Endothelial cell of umbilical vein (primary cell): Measurements from ENCODE around the gene C1orf174. TPM values are rescaled to one million over a fixed set of nuclear protein-coding genes. Genes with fewer than 3 reads are reported as not detected.

ENCODE experiments used
- BruUV-seq: library from RNA; stranded (reverse); fragments of 400-500 nt; replicated peaks from 2 replicates; lab custom pipeline; 2021; lab: Mats Ljungman, UMichigan
- CTCF ChIA-PET: fragments of 300-600, 350-600 bp; sonication (Branson Sonifier 250); formaldehyde crosslinking; loops from one replicate; lab custom pipeline; 2021; ENCODE audit warnings: antibody characterized with exemption, inconsistent platforms; lab: Charles Lee
- POLR2A ChIA-PET: fragments of 300-600, 350-600 bp; sonication (Branson Sonifier 250); formaldehyde crosslinking; loops from one replicate; lab custom pipeline; 2021; ENCODE audit warnings: antibody characterized with exemption, inconsistent platforms; lab: Charles Lee
- DNase-seq: peaks from one replicate; pipeline ENCODE4 v3.0.0-alpha.2; 2011; ENCODE audit warnings: low read depth, low spot score
- FAIRE-seq: peaks from 2 replicates; lab custom pipeline; 2011; peaks lifted over from hg19 to GRCh38; lab: Jason Lieb, UNC
- H2AFZ ChIP-seq: 2 replicates; pipeline ENCODE4 v1.6.0; 2012; ENCODE audit warnings: low read depth, low read length, control low read depth, inconsistent platforms
- H3K27ac ChIP-seq: 2 replicates; pipeline ENCODE4 v1.5.1; 2011; ENCODE audit warnings: low read depth, mild to moderate bottlenecking, control low read depth, low read length, moderate library complexity; ENCODE audit not compliant: insufficient read depth
- H3K27me3 ChIP-seq, 2 experiments: 2 replicates each; pipeline versions ENCODE4 v1.6.0 to v1.6.1; 2011; ENCODE audit warnings: low read length in 2 of 2, mixed read lengths in 1 of 2; ENCODE audit not compliant: control insufficient read depth in 2 of 2, insufficient read depth in 2 of 2
- H3K36me3 ChIP-seq, 2 experiments: 2 replicates in 1 of 2; 3 replicates in 1 of 2; pipeline ENCODE4 v1.5.1; 2011; ENCODE audit warnings: low read length in 2 of 2, mild to moderate bottlenecking in 1 of 2, moderate library complexity in 1 of 2; ENCODE audit not compliant: control insufficient read depth in 2 of 2, insufficient read depth in 2 of 2; ENCODE audit errors: extremely low read depth in 1 of 2
- H3K4me1 ChIP-seq: 3 replicates; pipeline ENCODE4 v1.5.1; 2011; ENCODE audit warnings: mild to moderate bottlenecking, low read length; ENCODE audit not compliant: control insufficient read depth, insufficient read depth; ENCODE audit errors: extremely low read depth
- H3K4me2 ChIP-seq: 2 replicates; pipeline ENCODE4 v1.6.1; 2011; ENCODE audit warnings: low read length, control low read depth, mixed read lengths; ENCODE audit not compliant: insufficient read depth
- H3K4me3 ChIP-seq, 3 experiments: fragments of 200-600 bp in 1 of 3; sonication (generic), shearing (Covaris generic) in 1 of 3; replicated peaks in 1 of 3; 2 replicates each; pipeline ENCODE4 v1.5.1; 2011 to 2016; ENCODE audit warnings: control low read depth in 3 of 3, low read length in 3 of 3, mild to moderate bottlenecking in 2 of 3, inconsistent platforms in 1 of 3, low read depth in 1 of 3, moderate library complexity in 1 of 3; ENCODE audit not compliant: insufficient read depth in 1 of 3
- H3K79me2 ChIP-seq: 2 replicates; pipeline ENCODE4 v1.6.0; 2012; ENCODE audit warnings: low read length, inconsistent platforms; ENCODE audit not compliant: control insufficient read depth, insufficient read depth
- H3K9ac ChIP-seq: replicated peaks from 2 replicates; pipeline ENCODE3; 2011; ENCODE audit warnings: low read length, control low read depth; ENCODE audit not compliant: insufficient read depth; ENCODE audit errors: extremely low read depth
- H3K9me1 ChIP-seq: replicated peaks from 3 replicates; pipeline ENCODE4 v1.6.0; 2011; ENCODE audit warnings: mild to moderate bottlenecking, low read length; ENCODE audit not compliant: control insufficient read depth, insufficient read depth; ENCODE audit errors: extremely low read depth
- H3K9me3 ChIP-seq: replicated peaks from 2 replicates; pipeline ENCODE4 v1.5.1; 2012; ENCODE audit warnings: low read length, inconsistent platforms; ENCODE audit not compliant: control insufficient read depth, insufficient read depth
- H4K20me1 ChIP-seq: replicated peaks from 2 replicates; pipeline ENCODE3; 2011; ENCODE audit warnings: mild to moderate bottlenecking, low read length; ENCODE audit not compliant: control insufficient read depth, insufficient read depth; ENCODE audit errors: extremely low read depth
- CTCF ChIP-seq, 2 donors: IDR thresholded peaks; 1 replicate in 1 of 2; 2 replicates in 1 of 2; pipeline ENCODE4 v1.5.1; 2011; ENCODE audit warnings: low read length in 2 of 2, mild to moderate bottlenecking in 2 of 2, moderate library complexity in 2 of 2, control low read depth in 1 of 2, inconsistent platforms in 1 of 2, low read depth in 1 of 2; ENCODE audit not compliant: insufficient read depth in 1 of 2; ENCODE audit errors: extremely low read depth in 1 of 2
- EZH2 ChIP-seq: IDR thresholded peaks from 2 replicates; pipeline ENCODE4 v1.6.1; 2012; ENCODE audit warnings: borderline replicate concordance, low read depth, mild to moderate bottlenecking, moderate library complexity, low read length, inconsistent platforms; ENCODE audit not compliant: severe bottlenecking
- FOS ChIP-seq: IDR thresholded peaks from 2 replicates; pipeline ENCODE4 v1.6.1; 2011; ENCODE audit warnings: mild to moderate bottlenecking, low read length, moderate library complexity, borderline replicate concordance; ENCODE audit not compliant: insufficient read depth
- GATA2 ChIP-seq: IDR thresholded peaks from 2 replicates; pipeline ENCODE4 v1.7.0; 2011; ENCODE audit warnings: low read depth, mild to moderate bottlenecking, moderate library complexity, mixed read lengths, low read length; ENCODE audit not compliant: insufficient read length, insufficient read depth
- JUN ChIP-seq: IDR thresholded peaks from 2 replicates; pipeline ENCODE4 v1.6.1; 2011; ENCODE audit warnings: borderline replicate concordance, low read depth; ENCODE audit not compliant: insufficient read length, insufficient read depth
- MAX ChIP-seq: IDR thresholded peaks from 2 replicates; pipeline ENCODE4 v1.6.1; 2011; ENCODE audit not compliant: insufficient read depth, insufficient read length
- MYC ChIP-seq: IDR thresholded peaks from one replicate; pipeline ENCODE4 v1.6.1; 2011; ENCODE audit warnings: mild to moderate bottlenecking, low read depth, low read length
- POLR2A ChIP-seq: IDR thresholded peaks from 2 replicates; pipeline ENCODE4 v1.6.1; 2012; ENCODE audit warnings: low read depth, mild to moderate bottlenecking, control low read depth, low read length
- POLR2AphosphoS5 ChIP-seq: IDR thresholded peaks from 2 replicates; pipeline ENCODE4 v1.6.1; 2012; ENCODE audit warnings: low read depth, mild to moderate bottlenecking, control low read depth, low read length, moderate library complexity; ENCODE audit not compliant: insufficient read depth
- dilution Hi-C: fragments of 300-500 bp; cut with MboI; formaldehyde crosslinking; loops from one replicate; pipeline ENCODE4 v1.15.0; 2019; ENCODE audit warnings: low sequenced_read_pairs; ENCODE audit not compliant: extremely low pct_ligation_motif_present
- intact Hi-C: fragments of 100-400 bp; cut with micrococcal nuclease; formaldehyde crosslinking; loops from one replicate; pipeline ENCODE4 v1.10.0; 2022
- polyA plus RNA-seq, 4 experiments: library from polyadenylated mRNA; depleted of rRNA in 3 of 4; stranded (reverse) in 3 of 4; unstranded in 1 of 4; fragments of >200 nt; gene quantifications; 2 replicates each; pipeline versions ENCODE4 v1.2.1 to v1.2.3, GENCODE V29; 2011 to 2012; ENCODE audit warnings: missing spikeins in 1 of 4
- total RNA-seq: library from RNA; stranded (reverse); gene quantifications from 2 replicates; pipeline ENCODE4 v1.2.3, GENCODE V29; 2021

C1orf174 gene
- total and polyA plus RNA-seq, 2 donors (not counting 3 experiments of a cell fraction or from before 2014, with no cell fraction given), result 28.0 to 31.7 TPM

- FAIRE-seq (no peak), DNase-seq (no peak)
- H3K4me1 ChIP-seq, result no peaks in the 10 kb centered on the region
- H3K4me2 ChIP-seq, result no peak overlapping the region
- no peaks in the 10 kb centered on the region for H3K79me2 ChIP-seq
- H3K27ac ChIP-seq, result no peak overlapping the region
- no peaks in the 10 kb centered on the region for H3K9me1 ChIP-seq
- H3K27me3 ChIP-seq, result no peaks in the 10 kb centered on the region
- dilution Hi-C loops, result no loop called here
- no peaks in the 10 kb centered on the region for H3K9me3 ChIP-seq
- no peak overlapping the region for H3K9ac ChIP-seq
- intact Hi-C loops, result no loop called here
- H3K36me3 ChIP-seq, result no peaks in the 10 kb centered on the region
- BruUV-seq, result no TSS peak
- no peak overlapping the region for H3K4me3 ChIP-seq
- H4K20me1 ChIP-seq, result no peaks in the 10 kb centered on the region
- H2AFZ ChIP-seq, result no peak overlapping the region
- CTCF ChIA-PET, result no interaction called here
- TF ChIP-seq FOS (no peak), MYC (no peak), GATA2 (no peak), POLR2A (no peak), JUN (no peak), POLR2AphosphoS5 (no peak), CTCF (IDR thresholded peaks at IDR 0.05; ENCODE audit: extremely low read depth in 1 of 2, insufficient read depth in 1 of 2, low read depth in 1 of 2, low read length in 2 of 2) (no peak), MAX (no peak), EZH2 (no peak)
- POLR2A ChIA-PET, result no interaction called here
These were observed 31.2 kb upstream of the C1orf174 start for GRCh38 chr1:3931007-3931912.
